ENCODE data around the gene PCSK5.

The PCSK5 gene

DNA sequence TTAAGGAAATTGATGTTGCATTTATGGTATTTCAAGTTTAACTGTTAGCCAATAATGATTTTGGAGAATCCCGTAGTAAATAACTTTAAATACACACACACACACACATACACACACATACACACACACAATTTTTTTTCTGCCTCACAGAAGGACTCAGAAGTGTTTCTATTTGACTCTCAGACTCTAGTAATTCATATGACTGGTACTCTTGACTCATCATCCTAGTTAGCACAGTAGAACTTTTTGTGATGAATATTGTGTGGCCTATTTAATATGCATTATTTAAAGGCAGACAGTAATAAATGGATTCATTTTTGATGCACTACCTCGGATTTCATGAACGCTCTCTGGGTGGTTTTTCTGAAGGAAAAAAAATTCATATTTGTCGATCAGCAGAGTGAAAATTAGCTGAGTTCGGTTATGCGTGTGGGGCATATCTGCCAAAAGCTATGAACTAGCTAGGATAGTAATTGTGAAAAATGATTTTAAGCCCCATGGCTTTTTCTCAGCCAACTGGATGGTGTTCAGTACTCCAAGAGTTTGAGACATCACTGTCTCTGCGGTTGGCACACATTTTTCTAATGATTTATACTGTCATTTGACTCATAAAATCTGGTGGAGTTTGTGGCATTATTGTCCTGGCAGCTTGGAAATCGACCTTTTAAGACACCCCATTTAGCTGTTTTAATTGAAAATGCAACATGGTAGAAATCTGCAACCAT lies 102.2 kb downstream of the PCSK5 start:
- Mint-ChIP-seq H3K27me3 (no peaks in the 10 kb centered on the region), H3K4me1 (peaks cover 69% of the 10 kb centered on the region), H3K36me3 (peaks cover 28% of the 10 kb centered on the region), H3K4me3 (no peak overlapping the region), H3K9me3 (peaks cover 14% of the 10 kb centered on the region), H3K27ac (no peak overlapping the region)

DNA sequence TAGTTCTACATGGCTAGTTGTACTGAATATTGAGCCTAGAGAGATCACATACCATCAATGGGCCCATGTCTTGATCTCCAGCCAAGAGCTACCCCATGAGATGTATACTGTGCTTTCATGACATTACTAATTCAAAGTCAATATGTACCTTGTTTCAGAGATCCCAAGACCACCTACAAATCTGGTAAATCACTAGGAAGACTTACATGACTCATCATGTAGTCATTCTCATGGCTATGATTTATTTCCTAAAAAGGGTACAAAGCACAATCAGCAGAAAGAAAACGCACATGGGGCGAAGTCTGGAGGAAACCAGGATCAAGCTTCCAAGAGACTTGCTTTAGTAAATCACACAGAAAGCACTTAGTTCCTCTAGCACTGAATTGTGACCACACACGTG lies 103.0 kb downstream of the PCSK5 start:
- peaks cover 71% of the 10 kb centered on the region for H3K4me1 Mint-ChIP-seq
- H3K36me3 Mint-ChIP-seq, result peaks cover 33% of the 10 kb centered on the region

DNA sequence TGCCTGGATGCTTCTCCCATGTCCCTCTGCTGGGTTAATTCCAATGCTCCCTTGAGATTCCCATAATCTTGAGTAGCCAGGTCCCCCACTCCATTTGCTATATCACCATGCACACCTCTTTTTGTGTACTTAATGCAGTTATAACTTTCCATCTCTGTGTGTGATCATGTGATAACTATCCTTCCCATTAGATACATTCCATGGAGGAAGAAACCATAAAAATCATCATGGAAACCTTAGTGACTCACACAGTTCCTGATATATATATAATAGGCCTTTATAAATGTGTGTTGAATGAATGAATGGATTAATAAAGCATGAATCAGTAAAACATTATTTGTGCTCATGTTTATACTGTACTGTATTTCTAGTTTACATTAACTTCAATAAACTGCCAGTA lies 104.6 kb downstream of the PCSK5 start:
- Mint-ChIP-seq H3K27me3 (no peaks in the 10 kb centered on the region), H3K27ac (peak overlapping the region; percentile 36)

More for the DNA sequence above, 103.0 kb downstream of the PCSK5 start:
- H3K4me3 Mint-ChIP-seq, result no peak overlapping the region
- H3K9me3 Mint-ChIP-seq, result peaks cover 14% of the 10 kb centered on the region
- H3K27ac Mint-ChIP-seq, result no peak overlapping the region
- H3K27me3 Mint-ChIP-seq, result no peaks in the 10 kb centered on the region

DNA sequence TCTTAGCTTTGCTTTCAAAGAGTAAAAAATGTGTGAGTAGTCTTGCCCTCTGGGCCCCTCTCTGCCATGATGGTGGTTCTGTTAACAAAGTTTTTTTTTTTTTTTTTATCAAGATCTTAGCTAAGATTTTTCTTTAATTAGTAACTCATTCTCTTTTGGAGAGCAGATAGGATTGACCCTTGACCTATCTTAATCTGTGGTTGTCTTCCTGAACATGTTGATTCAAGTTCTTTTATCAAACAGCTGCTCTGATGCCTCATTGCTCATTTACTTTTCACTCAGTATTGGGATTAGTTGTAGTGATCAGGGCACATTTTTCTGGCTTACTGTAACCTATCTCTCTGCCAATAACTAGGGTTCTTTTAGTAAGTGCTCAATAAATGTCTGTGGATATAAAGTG lies 106.3 kb downstream of the PCSK5 start:
- Mint-ChIP-seq H3K4me3 (no peak overlapping the region), H3K27ac (no peak overlapping the region), H3K36me3 (peaks cover 28% of the 10 kb centered on the region), H3K27me3 (no peaks in the 10 kb centered on the region), H3K4me1 (peaks cover 68% of the 10 kb centered on the region), H3K9me3 (peaks cover 14% of the 10 kb centered on the region)

More for the DNA sequence above, 104.6 kb downstream of the PCSK5 start:
- Mint-ChIP-seq H3K9me3 (peaks cover 14% of the 10 kb centered on the region), H3K4me1 (peaks cover 65% of the 10 kb centered on the region), H3K36me3 (peaks cover 30% of the 10 kb centered on the region), H3K4me3 (no peak overlapping the region)

DNA sequence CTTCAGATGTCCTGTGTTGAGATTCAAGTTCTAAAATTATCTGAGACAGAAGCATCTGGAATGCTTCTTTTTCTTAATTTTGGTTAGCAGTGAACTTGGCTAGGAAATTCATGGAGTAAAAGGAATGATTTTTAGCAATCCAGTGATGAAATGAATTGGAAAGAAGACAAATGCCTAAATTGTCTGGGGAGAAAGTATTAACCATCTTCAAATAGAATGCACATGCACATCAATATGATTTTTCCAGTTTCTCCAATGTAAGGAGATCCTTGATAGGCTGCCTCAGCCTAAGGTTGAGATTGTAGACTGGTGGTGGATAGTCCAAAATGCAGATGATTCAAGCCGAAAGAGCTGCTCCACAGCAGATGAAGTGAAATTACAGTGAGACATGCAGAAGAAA lies 106.7 kb downstream of the PCSK5 start:
- Mint-ChIP-seq H3K27me3 (no peaks in the 10 kb centered on the region), H3K36me3 (peaks cover 28% of the 10 kb centered on the region), H3K4me1 (peaks cover 68% of the 10 kb centered on the region), H3K9me3 (peaks cover 14% of the 10 kb centered on the region), H3K4me3 (no peak overlapping the region), H3K27ac (no peak overlapping the region)

DNA sequence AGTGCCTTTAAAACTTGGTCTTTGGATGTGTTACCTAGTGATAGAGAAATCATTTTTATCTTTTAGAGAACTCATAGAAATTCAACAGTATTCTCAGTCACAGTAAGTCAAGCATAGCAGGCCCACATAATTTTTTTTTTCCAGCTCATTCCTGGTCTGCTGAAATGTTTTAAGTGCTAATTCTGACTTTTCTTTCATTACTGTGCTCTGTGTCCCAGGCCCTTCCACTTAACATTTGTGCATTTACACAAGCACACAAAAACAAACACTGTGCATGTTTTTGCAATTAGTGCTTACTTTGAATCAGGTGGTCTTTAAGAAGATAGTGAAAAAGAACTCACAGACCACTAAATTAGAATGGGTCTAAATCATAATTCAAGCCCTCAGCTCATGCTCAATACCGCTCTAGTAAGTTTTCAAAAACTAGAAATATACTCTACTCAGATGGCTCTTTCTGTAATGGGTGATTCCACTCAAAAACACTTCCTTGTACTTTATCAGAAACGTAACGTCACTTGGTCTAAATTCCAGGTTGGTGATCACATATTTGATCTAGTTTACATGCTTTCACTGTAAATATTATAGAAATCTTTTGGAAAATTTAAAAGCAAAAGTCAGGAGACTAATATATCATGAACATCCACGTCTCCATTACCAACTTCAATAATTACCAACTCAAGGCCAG lies 107.8 kb downstream of the PCSK5 start:
- Mint-ChIP-seq H3K4me1 (peaks cover 68% of the 10 kb centered on the region), H3K27me3 (no peaks in the 10 kb centered on the region)

DNA sequence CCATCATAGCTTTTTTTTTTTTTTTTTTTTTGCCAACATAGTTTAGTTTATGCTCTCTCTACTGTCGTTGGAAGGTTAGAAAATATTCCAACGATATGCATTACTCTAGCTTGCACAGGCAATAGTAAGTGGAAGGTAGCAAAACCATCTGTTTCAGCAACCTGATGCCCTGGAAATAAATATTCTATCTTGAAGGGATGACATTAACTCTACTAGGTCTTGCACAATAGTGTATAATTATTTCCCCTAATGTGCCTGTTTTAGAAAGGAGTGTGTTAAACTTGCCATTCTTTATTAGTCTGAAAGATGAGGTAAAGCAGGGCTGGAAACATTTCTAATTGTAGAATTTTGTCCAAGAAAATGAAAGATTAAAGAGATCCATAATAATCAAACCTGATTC lies 111.0 kb downstream of the PCSK5 start:
- no peak overlapping the region for H3K4me3 Mint-ChIP-seq
- H3K36me3 Mint-ChIP-seq, result peaks cover 10% of the 10 kb centered on the region
- H3K9me3 Mint-ChIP-seq, result no peaks in the 10 kb centered on the region
- H3K27ac Mint-ChIP-seq, result no peak overlapping the region
- peaks cover 69% of the 10 kb centered on the region for H3K4me1 Mint-ChIP-seq
- no peaks in the 10 kb centered on the region for H3K27me3 Mint-ChIP-seq

More for the DNA sequence above, 107.8 kb downstream of the PCSK5 start:
- H3K27ac Mint-ChIP-seq, result no peak overlapping the region
- peaks cover 8% of the 10 kb centered on the region for H3K9me3 Mint-ChIP-seq
- no peak overlapping the region for H3K4me3 Mint-ChIP-seq
- peaks cover 21% of the 10 kb centered on the region for H3K36me3 Mint-ChIP-seq

DNA sequence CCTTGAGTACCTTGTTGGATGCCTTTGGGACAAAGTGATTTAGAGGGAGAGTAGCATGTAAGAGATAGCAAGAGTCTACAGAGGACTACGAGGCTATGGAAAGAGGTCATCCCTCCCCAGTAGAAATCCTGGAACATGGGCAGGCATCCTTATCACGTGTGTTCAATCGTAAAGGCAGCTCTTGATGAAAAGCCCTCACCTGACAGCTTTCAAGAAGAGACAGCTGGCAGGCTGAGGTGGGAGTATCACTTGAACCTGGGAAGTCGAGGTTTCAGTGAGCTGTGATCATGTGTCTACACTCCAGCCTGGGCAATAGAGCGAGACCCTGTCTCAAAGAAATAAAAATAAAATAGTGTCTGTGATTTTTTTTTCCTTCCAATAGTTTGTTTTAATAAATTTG lies 112.6 kb downstream of the PCSK5 start:
- Mint-ChIP-seq H3K27ac (no peak overlapping the region), H3K4me3 (no peak overlapping the region), H3K36me3 (peaks cover 10% of the 10 kb centered on the region), H3K4me1 (peaks cover 71% of the 10 kb centered on the region), H3K9me3 (no peaks in the 10 kb centered on the region), H3K27me3 (no peaks in the 10 kb centered on the region)

DNA sequence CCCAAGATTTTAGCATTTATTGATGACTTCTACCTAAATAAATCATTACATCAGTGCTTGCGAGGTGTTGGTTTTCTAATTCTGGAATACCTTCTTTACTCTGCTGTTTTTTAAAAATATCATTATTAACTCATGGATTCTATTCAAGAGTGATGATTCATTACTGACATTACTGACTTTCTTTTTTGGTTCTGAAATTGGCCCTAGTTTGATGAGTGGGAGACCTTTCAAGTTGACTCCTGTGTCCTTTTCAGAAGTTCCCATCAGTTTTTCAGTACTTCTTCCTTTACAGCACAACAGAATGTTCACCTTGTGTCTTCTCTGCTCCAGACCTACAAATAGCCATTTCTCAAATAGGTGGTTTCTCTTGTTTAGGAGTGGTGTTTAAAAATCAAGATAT lies 114.1 kb downstream of the PCSK5 start:
- H3K9me3 Mint-ChIP-seq, result no peaks in the 10 kb centered on the region
- H3K27me3 Mint-ChIP-seq, result no peaks in the 10 kb centered on the region
- H3K4me3 Mint-ChIP-seq, result peak overlapping the region; percentile 53
- H3K36me3 Mint-ChIP-seq, result peaks cover 5% of the 10 kb centered on the region
- no peak overlapping the region for H3K27ac Mint-ChIP-seq
- peaks cover 80% of the 10 kb centered on the region for H3K4me1 Mint-ChIP-seq

DNA sequence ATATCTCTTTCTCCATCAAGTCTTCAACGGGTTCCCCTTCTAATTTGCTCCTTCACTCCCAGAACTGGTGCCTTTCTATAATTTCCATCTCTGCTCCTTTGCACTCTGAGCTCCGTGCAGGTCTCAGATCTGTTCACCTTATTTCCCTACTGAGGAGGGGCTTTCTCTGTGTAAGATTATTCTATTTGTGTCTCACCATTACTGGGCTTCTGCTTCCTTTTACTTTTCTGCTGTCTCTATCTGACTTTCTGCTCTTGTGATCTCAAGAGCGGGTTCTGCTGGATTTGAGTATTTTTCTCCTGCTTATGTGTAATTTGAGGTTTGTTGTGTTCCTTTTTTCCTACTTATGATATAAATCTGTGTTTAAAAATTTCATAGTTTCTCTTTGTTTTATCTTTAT lies 117.5 kb downstream of the PCSK5 start:
- no peaks in the 10 kb centered on the region for H3K9me3 Mint-ChIP-seq
- H3K4me1 Mint-ChIP-seq, result peaks cover 80% of the 10 kb centered on the region
- H3K27ac Mint-ChIP-seq, result peak overlapping the region; percentile 79
- H3K27me3 Mint-ChIP-seq, result no peaks in the 10 kb centered on the region
- peak overlapping the region; percentile 34 for H3K4me3 Mint-ChIP-seq
- H3K36me3 Mint-ChIP-seq, result peaks cover 3% of the 10 kb centered on the region

DNA sequence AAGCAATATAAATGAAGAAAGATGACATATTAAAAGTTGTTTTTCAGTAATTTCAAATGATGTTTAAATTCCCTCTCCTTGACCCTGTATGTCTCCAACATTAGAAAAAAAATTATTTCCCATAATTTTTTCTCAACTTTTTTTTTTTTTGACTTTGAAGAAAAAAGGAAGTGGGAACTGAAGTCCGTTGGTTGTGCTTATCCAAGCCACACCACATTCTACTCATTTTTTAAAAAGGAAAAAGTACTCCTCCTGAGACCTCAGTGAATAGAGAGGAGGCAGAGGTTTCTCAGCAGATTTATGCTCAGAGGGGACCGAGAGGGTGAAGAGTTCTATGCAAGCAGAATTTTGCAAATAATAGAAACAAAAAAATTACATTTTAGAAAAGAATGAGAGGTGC lies 123.3 kb downstream of the PCSK5 start:
- Mint-ChIP-seq H3K4me1 (peaks cover 73% of the 10 kb centered on the region), H3K36me3 (peaks cover 3% of the 10 kb centered on the region), H3K9me3 (peaks cover 8% of the 10 kb centered on the region), H3K27ac (no peak overlapping the region), H3K27me3 (no peaks in the 10 kb centered on the region), H3K4me3 (no peak overlapping the region)

DNA sequence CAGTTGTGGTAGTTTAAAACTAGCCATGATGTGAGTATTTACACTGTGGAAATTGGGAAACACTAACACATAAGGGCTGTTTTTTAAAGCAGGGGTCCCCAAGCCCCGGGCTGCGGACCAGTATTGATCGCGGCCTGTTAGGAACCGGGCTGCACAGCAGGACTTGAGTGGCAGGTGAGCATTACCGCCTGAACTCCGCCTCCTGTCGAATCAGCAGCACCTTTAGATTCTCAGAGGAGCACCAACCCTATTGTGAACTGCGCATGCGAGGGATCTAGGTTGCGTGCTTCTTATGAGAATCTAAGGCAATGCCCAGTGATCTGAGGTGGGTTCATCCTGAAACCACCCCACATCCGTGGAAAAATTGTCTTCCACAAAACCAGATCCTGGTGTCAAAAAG lies 127.8 kb downstream of the PCSK5 start:
- H3K27ac Mint-ChIP-seq, result no peak overlapping the region
- H3K36me3 Mint-ChIP-seq, result peaks cover 3% of the 10 kb centered on the region
- H3K4me3 Mint-ChIP-seq, result no peak overlapping the region
- H3K27me3 Mint-ChIP-seq, result no peaks in the 10 kb centered on the region
- H3K4me1 Mint-ChIP-seq, result peaks cover 85% of the 10 kb centered on the region
- H3K9me3 Mint-ChIP-seq, result peaks cover 8% of the 10 kb centered on the region

DNA sequence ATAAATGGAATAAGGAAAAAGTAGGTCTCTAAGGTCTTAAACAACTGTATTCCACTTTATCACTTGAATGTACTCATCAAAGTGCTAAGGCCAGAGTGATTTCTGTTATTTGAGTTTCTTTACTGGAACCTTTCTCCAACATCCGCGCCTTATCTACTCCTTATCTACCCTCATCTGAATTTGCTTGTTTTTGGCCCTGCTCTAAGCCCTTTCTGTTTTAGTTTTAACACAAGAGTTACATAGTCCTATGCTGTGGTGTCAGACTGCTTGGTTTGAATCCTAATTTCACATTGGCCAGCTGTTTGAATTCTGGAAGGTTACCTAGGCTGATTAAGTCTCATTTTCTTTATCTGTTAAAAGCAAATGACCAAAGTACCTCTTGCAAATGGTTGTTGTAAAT lies 128.3 kb downstream of the PCSK5 start:
- Mint-ChIP-seq H3K4me1 (peaks cover 86% of the 10 kb centered on the region), H3K36me3 (peaks cover 3% of the 10 kb centered on the region), H3K4me3 (peak overlapping the region; percentile 37), H3K9me3 (peaks cover 8% of the 10 kb centered on the region), H3K27me3 (no peaks in the 10 kb centered on the region), H3K27ac (peak overlapping the region; percentile 46)

DNA sequence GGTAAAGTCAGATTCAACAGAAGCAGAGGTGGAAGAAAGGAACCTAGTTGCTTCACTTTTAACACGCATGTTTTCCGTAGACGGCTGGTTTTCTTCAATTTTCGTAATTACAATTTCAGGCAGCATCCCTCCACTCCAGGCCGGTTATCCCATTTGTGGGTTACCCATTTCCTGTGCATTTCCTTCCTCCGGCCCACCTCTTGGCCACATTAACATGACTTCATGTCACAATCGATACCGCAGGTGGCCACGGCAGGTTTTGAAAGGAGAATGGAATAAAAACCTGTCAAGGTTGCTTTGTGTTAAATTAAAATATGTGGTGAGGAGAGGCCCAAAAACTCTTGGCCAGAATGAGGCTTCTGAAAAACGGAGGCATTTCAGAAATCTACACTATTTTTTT lies 130.2 kb downstream of the PCSK5 start:
- Mint-ChIP-seq H3K27me3 (no peaks in the 10 kb centered on the region), H3K4me3 (peak overlapping the region; percentile 56), H3K4me1 (peaks cover 95% of the 10 kb centered on the region), H3K36me3 (peaks cover 2% of the 10 kb centered on the region), H3K9me3 (peaks cover 7% of the 10 kb centered on the region), H3K27ac (peak overlapping the region; percentile 42)

DNA sequence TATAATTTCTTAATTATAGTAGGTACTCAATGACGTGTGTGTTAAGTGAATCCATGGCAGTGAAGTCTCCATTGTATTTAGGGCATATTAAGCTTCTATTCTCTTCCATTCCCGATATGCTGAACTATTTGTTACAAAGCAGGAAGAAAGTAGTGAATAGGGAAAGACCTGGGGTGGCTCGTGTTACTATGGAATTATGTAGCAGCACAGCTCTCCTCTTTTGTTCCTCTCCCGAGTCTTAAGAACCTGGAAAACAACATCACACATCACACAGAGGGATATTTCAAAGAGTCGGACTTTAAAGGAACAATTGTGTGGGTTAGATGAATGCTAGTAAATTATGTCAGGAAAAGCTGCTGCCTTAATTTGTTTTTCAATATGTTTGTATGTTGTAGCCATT lies 131.8 kb downstream of the PCSK5 start:
- no peaks in the 10 kb centered on the region for H3K27me3 Mint-ChIP-seq
- H3K9me3 Mint-ChIP-seq, result no peaks in the 10 kb centered on the region
- peaks cover 95% of the 10 kb centered on the region for H3K4me1 Mint-ChIP-seq
- no peak overlapping the region for H3K27ac Mint-ChIP-seq
- no peak overlapping the region for H3K4me3 Mint-ChIP-seq
- H3K36me3 Mint-ChIP-seq, result peaks cover 2% of the 10 kb centered on the region

DNA sequence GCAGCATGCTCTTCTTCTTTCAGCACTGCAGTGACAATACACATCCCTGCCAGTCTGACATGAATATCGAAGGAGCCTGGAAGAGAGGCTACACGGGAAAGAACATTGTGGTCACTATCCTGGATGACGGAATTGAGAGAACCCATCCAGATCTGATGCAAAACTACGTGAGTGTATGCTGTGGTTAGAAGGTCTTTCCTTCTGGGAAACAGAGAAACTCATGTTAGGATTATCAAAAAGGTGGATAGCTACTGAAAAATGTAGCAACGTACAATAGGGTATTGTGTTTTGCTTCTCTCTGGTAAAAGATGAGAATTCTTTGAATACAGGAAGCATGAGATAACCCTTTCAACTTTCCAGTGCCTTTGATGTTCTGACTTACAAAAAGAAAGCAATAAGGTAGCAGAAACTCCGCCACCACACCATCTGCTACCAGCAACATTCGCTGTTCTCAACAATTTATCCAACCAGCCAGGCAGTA lies 133.3 kb downstream of the PCSK5 start:
- Mint-ChIP-seq H3K27me3 (no peaks in the 10 kb centered on the region), H3K27ac (peak overlapping the region; percentile 85), H3K4me3 (peak overlapping the region; percentile 81), H3K36me3 (peaks cover 6% of the 10 kb centered on the region), H3K9me3 (no peaks in the 10 kb centered on the region), H3K4me1 (peaks cover 96% of the 10 kb centered on the region)

Data from activated naive CD4-positive, alpha-beta T cell treated with anti-CD3 and anti-CD28 coated beads, Interleukin-2, amount 50 U/mL, for 24 hours (primary cell).